Right ventricle myocardium inferior (tissue), 1 donor: Measurements from ENCODE around the gene ZRANB3. TPM values are rescaled to one million over a fixed set of nuclear protein-coding genes. Genes with fewer than 3 reads are reported as not detected.
"Not testable (repeated sequence)": the region's sequence is repeated elsewhere in the genome, so short reads cannot be mapped to it uniquely, and the experiment has no call there.

Experiments used
- ATAC-seq: fragments of 200-7000 bp; cut with Tn5 transposase; one replicate; pipeline ENCODE4 v1.9.1; 2020; ENCODE audit warnings: mild to moderate bottlenecking, moderate library complexity
- DNase-seq: peaks from one replicate; pipeline ENCODE4 v3.0.0; 2021; ENCODE audit errors: missing footprints
- intact Hi-C: fragments of 100-400 bp; cut with DNase I; formaldehyde crosslinking; loops from one replicate; pipeline ENCODE4 v1.11.0; 2022
- total RNA-seq: library from RNA; stranded (reverse); fragmentation: NEBNext Ultra II Directional; extraction: Animal tissue kit (Norgen Biotek cat#: 25700); gene quantifications from one replicate; pipeline ENCODE4 v1.2.1, GENCODE V29; 2021
- donor health status: DM: no; HTN: yes; CAD: no; lungs with severe emphysema.

The ZRANB3 gene
- total RNA-seq, 1 donor from 2014 or later, result 3.1 TPM

GRCh38 chr2:135498588-135498987 lies 32.4 kb downstream of the ZRANB3 start:
- intact Hi-C loops, DNase-seq, ATAC-seq: not testable (repeated sequence)

GRCh38 chr2:135494917-135495316 lies 36.1 kb downstream of the ZRANB3 start:
- ATAC-seq (no peak), DNase-seq (no peak)
- intact Hi-C loops, result no loop called here

- intact Hi-C loops, result no loop called here
- ATAC-seq (no peak), DNase-seq (no peak)
These were observed 36.5 kb downstream of the ZRANB3 start for GRCh38 chr2:135494503-135494902.

GRCh38 chr2:135490376-135490775 lies 40.6 kb downstream of the ZRANB3 start:
- DNase-seq (no peak), ATAC-seq (no peak)
- intact Hi-C loops, result no loop called here

GRCh38 chr2:135485441-135485840 lies 45.6 kb downstream of the ZRANB3 start:
- intact Hi-C loops, result no loop called here
- no peak for ATAC-seq
- DNase-seq, result no peak

- no peak for DNase-seq
- no peak for ATAC-seq
- intact Hi-C loops, result no loop called here
These were observed 55.9 kb downstream of the ZRANB3 start for GRCh38 chr2:135475128-135475527.

DNA sequence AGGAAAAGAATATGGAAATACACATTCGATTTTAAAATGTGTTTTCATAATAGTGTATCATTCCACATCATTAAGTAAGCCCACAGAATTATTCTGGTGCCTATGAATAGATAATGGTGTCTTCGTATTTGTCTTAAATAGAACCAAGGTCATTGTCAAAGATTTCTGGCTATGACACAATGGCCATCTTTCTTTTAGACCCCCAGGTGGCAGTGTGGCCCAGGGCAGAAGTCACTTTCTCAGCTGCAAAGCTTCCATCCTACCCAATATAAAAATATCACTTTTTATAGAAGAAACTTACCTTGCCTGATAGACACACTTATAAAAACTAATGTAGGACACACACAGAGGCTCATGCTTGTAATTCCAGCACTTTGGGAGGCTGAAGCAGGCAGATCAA lies 57.5 kb downstream of the ZRANB3 start:
- ATAC-seq (no peak), DNase-seq (no peak)
- intact Hi-C loops, result loop anchor here (5.0 kb wide), 1 partner anchor 239 kb away; no protein-coding TSS in a partner anchor

DNA sequence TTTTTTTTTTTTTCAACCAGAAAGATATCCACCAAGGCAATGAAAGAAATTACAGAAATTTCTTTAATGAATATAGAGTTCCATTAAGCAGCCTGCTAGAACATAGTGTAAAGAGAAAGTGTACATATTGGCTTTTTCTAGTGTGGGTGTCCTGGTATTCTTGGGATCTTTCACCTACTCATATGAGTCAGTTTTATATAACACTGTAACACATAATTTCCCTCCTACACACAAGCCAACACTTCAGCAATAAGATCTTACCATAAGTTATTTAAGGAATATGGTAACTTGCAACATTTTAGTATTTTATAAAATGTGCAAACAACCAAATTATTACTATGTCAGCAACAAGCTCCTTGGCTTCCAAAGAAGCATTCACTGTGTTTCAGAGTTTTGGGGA lies 59.9 kb downstream of the ZRANB3 start:
- intact Hi-C loops, result loop anchor here (5.0 kb wide), 1 partner anchor 241 kb away; no protein-coding TSS in a partner anchor
- no peak for DNase-seq
- no peak for ATAC-seq

DNA sequence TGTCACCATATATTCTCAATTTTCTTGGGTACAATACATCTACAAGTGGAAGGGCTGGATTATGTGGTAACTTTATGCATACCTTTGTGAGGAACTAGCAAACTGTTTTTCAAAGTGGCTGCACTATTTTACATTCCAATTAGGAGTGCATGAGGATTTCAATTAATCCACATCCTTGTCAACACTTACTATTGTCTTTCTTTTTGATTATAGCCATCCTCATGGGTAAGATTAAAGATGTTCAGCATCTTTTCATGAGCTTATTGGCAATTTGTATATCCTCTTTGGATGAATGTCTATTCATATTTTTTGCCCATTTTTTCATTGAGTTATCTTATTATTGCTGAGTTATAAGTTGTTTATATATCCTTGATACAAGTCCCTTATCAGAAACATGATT lies 73.7 kb downstream of the ZRANB3 start:
- ATAC-seq (no peak), DNase-seq (no peak)
- intact Hi-C loops, result no loop called here

- DNase-seq (no peak), ATAC-seq (no peak)
- intact Hi-C loops, result no loop called here
These were observed 74.2 kb downstream of the ZRANB3 start for GRCh38 chr2:135456835-135457234.

DNA sequence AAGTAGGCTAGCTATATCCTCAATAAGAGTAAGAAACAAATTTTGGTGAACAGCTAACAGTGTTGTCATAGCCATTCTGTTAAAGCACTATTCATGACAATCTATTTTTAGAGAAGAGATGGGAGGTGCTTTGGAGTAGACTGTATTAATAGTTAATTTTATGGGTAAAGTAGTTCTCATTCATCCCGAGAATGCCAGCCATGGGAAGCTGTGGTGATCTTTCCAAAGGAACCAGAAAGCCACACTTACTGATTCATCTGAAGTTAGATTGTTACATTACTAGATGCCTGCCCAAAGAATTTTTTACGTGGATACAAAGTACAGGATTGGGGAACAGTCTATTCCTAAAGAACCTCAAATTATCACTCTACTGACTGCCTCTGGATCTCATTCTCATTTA lies 74.6 kb downstream of the ZRANB3 start:
- ATAC-seq (no peak), DNase-seq (no peak)
- intact Hi-C loops, result no loop called here

GRCh38 chr2:135454608-135455007 lies 76.4 kb downstream of the ZRANB3 start:
- intact Hi-C loops, result no loop called here
- no peak for ATAC-seq

GRCh38 chr2:135453027-135453426 lies 78.0 kb downstream of the ZRANB3 start:
- ATAC-seq, DNase-seq, intact Hi-C loops: not testable (repeated sequence)

More at GRCh38 chr2:135454608-135455007, 76.4 kb downstream of the ZRANB3 start:
- DNase-seq, result no peak

GRCh38 chr2:135451966-135452365 lies 79.1 kb downstream of the ZRANB3 start:
- DNase-seq (no peak), ATAC-seq (no peak)
- intact Hi-C loops, result no loop called here

DNA sequence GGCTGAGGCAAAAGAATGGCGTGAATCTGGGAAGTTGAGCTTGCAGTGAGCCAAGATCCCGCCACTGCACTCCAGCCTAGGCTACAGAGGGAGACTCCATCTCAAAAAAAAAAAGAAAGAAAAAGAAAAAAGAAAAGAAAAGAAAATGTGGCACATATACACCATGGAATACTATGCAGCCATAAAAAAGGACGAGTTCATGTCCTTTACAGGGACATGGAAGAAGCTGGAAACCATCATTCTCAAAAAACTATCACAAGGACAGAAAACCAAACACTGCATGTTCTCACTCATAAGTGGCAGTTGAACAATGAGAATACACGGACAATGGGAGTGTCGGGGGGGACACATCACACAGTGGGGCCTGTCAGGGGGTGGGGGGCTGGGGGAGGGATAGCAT lies 88.0 kb downstream of the ZRANB3 start:
- intact Hi-C loops, DNase-seq, ATAC-seq: not testable (repeated sequence)

- intact Hi-C loops, ATAC-seq, DNase-seq: not testable (repeated sequence)
These were observed 95.9 kb downstream of the ZRANB3 start for GRCh38 chr2:135435155-135435554.

DNA sequence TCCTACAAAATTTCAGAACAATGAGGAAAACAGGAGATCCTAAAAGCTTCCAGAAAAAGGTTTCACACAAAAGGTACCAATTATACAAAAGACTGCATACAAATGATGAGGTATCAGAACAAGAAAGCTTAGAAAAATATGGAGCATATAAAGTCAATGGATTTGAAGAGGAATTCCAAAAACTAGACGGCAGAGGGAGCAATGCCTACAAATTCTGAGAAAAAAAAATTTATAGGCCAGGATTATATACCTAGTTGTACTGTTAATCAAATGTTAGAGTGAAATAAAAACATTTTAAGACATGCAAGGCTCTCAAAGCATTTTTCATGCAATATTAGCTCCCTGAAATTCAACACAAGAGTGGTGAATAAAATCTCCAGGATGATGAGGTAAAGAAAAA lies 106.2 kb downstream of the ZRANB3 start:
- intact Hi-C loops, result no loop called here
- ATAC-seq (no peak), DNase-seq (no peak)

DNA sequence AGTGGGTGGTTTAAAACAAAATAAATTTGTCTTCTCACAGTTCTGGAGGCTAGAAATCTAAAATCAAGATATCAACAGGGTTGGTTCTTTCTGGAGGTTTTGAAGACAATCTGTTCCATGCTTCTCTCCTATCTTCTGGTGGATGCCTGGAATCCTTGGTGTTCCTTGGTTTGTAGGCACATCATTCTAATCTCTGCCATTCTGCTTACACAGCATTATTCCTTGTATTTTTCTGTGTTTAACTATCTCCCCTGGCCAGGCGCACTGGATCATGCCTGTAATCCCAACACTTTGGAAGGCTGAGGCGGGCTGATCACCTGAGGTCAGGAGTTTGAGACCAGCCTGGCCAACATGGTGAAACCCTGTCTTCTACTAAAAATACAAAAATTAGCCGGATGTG lies 108.1 kb downstream of the ZRANB3 start:
- intact Hi-C loops, result no loop called here
- DNase-seq (no peak), ATAC-seq (no peak)

DNA sequence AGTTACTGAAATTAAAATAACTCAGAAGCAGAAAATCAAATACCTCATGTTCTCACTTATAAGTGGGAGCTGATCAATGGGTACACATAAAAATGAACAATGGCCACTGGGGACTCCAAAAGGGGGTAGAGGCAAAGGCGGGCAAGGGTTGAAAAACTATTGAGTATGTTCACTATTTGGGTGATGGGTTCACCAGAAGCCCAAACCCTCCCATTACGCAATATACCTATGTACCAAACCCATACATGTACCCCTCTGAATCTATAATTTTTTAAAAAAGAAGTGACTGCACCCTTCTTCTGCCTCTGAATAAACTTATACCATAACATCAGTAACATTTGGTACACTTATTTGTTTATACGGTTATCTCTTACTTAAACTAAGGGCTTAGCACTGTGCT lies 119.4 kb downstream of the ZRANB3 start:
- no peak for ATAC-seq
- intact Hi-C loops, result no loop called here

GRCh38 chr2:135409436-135409835 lies 121.6 kb downstream of the ZRANB3 start:
- DNase-seq (no peak), ATAC-seq (no peak)
- intact Hi-C loops, result no loop called here

More for the DNA sequence above, 119.4 kb downstream of the ZRANB3 start:
- no peak for DNase-seq

DNA sequence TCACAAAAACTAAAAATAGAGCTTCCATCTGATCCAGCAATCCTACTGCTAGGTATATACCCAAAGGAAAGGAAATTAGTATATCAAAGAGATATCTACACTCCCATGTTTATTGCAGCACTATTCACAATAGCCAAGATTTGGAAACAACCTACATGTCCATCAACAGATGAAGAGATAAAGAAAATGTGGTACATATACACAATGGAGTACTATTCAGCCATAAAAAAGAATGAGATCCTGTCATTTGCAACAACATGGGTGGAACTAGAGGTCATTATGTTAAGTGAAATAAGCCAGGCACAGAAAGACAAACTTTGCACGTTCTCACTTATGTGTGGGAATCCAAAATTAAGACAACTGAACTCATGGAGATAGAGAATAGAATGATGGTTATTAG lies 134.8 kb downstream of the ZRANB3 start:
- intact Hi-C loops, ATAC-seq, DNase-seq: not testable (repeated sequence)
